Endothelial cell (in vitro differentiated cells): ENCODE data around the gene RFK. TPM values are rescaled to one million over a fixed set of nuclear protein-coding genes. Genes with fewer than 3 reads are reported as not detected.
"Not testable (repeated sequence)": the region's sequence is repeated elsewhere in the genome, so short reads cannot be mapped to it uniquely, and the experiment has no call there.

Source experiments
- DNase-seq: peaks from one replicate; pipeline ENCODE4 v3.0.0; 2021; ENCODE audit warnings: low spot score
- H3K27ac Mint-ChIP-seq: one replicate; pipeline ENCODE4 v1.8.0; 2021; ENCODE audit warnings: mixed read lengths, inconsistent platforms; ENCODE audit not compliant: unreplicated experiment
- H3K27me3 Mint-ChIP-seq: one replicate; pipeline ENCODE4 v1.8.0; 2021; ENCODE audit warnings: mild to moderate bottlenecking, moderate library complexity, mixed read lengths, inconsistent platforms; ENCODE audit not compliant: unreplicated experiment
- H3K36me3 Mint-ChIP-seq: one replicate; pipeline ENCODE4 v1.8.0; 2021; ENCODE audit warnings: mild to moderate bottlenecking, low read depth, mixed read lengths, inconsistent platforms; ENCODE audit not compliant: unreplicated experiment
- H3K4me1 Mint-ChIP-seq: one replicate; pipeline ENCODE4 v1.8.0; 2021; ENCODE audit warnings: mild to moderate bottlenecking, mixed read lengths, inconsistent platforms; ENCODE audit not compliant: unreplicated experiment
- H3K4me3 Mint-ChIP-seq: one replicate; pipeline ENCODE4 v1.8.0; 2021; ENCODE audit warnings: mild to moderate bottlenecking, mixed read lengths, inconsistent platforms; ENCODE audit not compliant: unreplicated experiment
- H3K9me3 Mint-ChIP-seq: one replicate; pipeline ENCODE4 v1.8.0; 2021; ENCODE audit warnings: mixed read lengths, inconsistent platforms; ENCODE audit not compliant: unreplicated experiment
- total RNA-seq: library from RNA; stranded (reverse); fragmentation: NEBNext Ultra II Directional; extraction: Animal tissue kit (Norgen Biotek cat#: 25700); gene quantifications from one replicate; pipeline ENCODE4 v1.2.1, GENCODE V29; 2021; ENCODE audit not compliant: unreplicated experiment
- TF ChIP-seq, protein P1 (sequence below): fragments of 200-600 bp; sonication (generic); IDR thresholded peaks from one replicate; pipeline ENCODE4 v1.5.0; 2021; ENCODE audit warnings: antibody characterized with exemption; ENCODE audit not compliant: unreplicated experiment

The RFK gene
- total RNA-seq, 1 donor from 2014 or later = 10.1 TPM

- H3K9me3 Mint-ChIP-seq = no peaks in the 10 kb centered on the region
- H3K27ac Mint-ChIP-seq = no peak overlapping the region
- H3K4me1 Mint-ChIP-seq = peaks cover 7% of the 10 kb centered on the region
- H3K27me3 Mint-ChIP-seq = no peaks in the 10 kb centered on the region
- no peak overlapping the region for H3K4me3 Mint-ChIP-seq
- TF ChIP-seq, protein P1, sequence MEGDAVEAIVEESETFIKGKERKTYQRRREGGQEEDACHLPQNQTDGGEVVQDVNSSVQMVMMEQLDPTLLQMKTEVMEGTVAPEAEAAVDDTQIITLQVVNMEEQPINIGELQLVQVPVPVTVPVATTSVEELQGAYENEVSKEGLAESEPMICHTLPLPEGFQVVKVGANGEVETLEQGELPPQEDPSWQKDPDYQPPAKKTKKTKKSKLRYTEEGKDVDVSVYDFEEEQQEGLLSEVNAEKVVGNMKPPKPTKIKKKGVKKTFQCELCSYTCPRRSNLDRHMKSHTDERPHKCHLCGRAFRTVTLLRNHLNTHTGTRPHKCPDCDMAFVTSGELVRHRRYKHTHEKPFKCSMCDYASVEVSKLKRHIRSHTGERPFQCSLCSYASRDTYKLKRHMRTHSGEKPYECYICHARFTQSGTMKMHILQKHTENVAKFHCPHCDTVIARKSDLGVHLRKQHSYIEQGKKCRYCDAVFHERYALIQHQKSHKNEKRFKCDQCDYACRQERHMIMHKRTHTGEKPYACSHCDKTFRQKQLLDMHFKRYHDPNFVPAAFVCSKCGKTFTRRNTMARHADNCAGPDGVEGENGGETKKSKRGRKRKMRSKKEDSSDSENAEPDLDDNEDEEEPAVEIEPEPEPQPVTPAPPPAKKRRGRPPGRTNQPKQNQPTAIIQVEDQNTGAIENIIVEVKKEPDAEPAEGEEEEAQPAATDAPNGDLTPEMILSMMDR = no peak
- DNase-seq = no peak
- H3K36me3 Mint-ChIP-seq = no peaks in the 10 kb centered on the region
These were observed 31.2 kb downstream of the RFK start for GRCh38 chr9:76363032-76363395.

GRCh38 chr9:76362332-76363031 is 31.7 kb downstream of the RFK start:
- not testable (repeated sequence) for H3K36me3 Mint-ChIP-seq, DNase-seq, H3K9me3 Mint-ChIP-seq, H3K27me3 Mint-ChIP-seq, H3K4me1 Mint-ChIP-seq, H3K27ac Mint-ChIP-seq, H3K4me3 Mint-ChIP-seq

DNA sequence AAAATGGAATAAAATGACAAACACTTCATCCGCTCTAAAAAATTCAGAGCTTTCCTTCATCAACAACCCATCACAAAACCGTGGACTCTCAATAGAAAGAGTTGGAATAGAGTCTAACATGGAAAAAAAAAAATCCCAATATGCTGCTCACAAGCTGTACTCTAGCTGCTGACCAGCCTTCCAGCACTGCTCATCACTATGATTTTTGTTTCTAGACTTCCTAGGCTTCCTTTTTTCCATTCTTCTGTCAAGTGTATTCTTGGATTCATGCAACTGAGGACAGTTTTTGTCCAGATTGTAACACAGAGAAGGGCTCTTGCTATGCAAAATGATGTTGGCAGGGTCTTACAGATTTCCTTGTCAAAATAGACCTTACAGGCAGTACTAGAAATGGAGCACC is 34.5 kb downstream of the RFK start:
- Mint-ChIP-seq H3K9me3 (no peaks in the 10 kb centered on the region), H3K36me3 (no peaks in the 10 kb centered on the region), H3K4me3 (no peak overlapping the region), H3K27me3 (no peaks in the 10 kb centered on the region), H3K4me1 (peaks cover 7% of the 10 kb centered on the region), H3K27ac (no peak overlapping the region)
- no peak for DNase-seq
- TF ChIP-seq, protein P1 = no peak

DNA sequence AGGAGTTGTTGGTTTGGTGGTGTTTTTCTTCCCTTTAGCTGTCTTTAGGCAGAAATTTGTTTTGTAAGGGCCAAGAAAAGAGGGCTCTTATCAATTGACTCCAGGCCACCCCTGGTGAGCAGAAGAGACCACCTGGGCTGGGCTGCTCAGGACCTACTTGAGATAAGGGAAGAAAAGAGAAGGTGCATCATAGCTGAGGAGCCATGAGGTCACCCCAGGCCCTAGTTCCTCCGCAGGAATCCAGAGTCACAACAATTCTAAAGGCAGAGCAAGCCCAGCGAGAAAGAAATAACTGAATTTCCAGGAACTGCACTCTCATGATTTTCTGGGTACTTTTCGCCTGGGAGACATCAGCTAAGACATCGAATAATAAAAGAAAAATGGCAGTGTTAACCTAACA is 34.9 kb downstream of the RFK start:
- no peak for DNase-seq
- no peaks in the 10 kb centered on the region for H3K9me3 Mint-ChIP-seq
- TF ChIP-seq, protein P1 = no peak
- H3K27me3 Mint-ChIP-seq = no peaks in the 10 kb centered on the region
- peaks cover 7% of the 10 kb centered on the region for H3K4me1 Mint-ChIP-seq
- no peak overlapping the region for H3K27ac Mint-ChIP-seq
- no peak overlapping the region for H3K4me3 Mint-ChIP-seq
- H3K36me3 Mint-ChIP-seq = no peaks in the 10 kb centered on the region

- H3K9me3 Mint-ChIP-seq = no peaks in the 10 kb centered on the region
- no peak overlapping the region for H3K27ac Mint-ChIP-seq
- no peaks in the 10 kb centered on the region for H3K36me3 Mint-ChIP-seq
- no peaks in the 10 kb centered on the region for H3K27me3 Mint-ChIP-seq
- DNase-seq = no peak
- TF ChIP-seq, protein P1 = no peak
- H3K4me1 Mint-ChIP-seq = peaks cover 7% of the 10 kb centered on the region
- no peak overlapping the region for H3K4me3 Mint-ChIP-seq
These were observed 35.5 kb downstream of the RFK start for GRCh38 chr9:76358628-76359280.
